OCI-LY7 (cell line): ENCODE measurements around the gene COBL. TPM values are rescaled to one million over a fixed set of nuclear protein-coding genes. Genes with fewer than 3 reads are reported as not detected.
"Not testable (repeated sequence)": the region's sequence is repeated elsewhere in the genome, so short reads cannot be mapped to it uniquely, and the experiment has no call there.

Experiments used
- BruUV-seq: library from RNA; stranded (reverse); fragments of 400-500 nt; replicated peaks from 2 replicates; lab custom pipeline; 2021; lab: Mats Ljungman, UMichigan
- CTCF ChIA-PET: fragments of 300-600 bp; sonication (Branson Sonifier 250); formaldehyde crosslinking; loops from one replicate; lab custom pipeline; 2022; ENCODE audit warnings: antibody characterized with exemption; ENCODE audit not compliant: unreplicated experiment; lab: Charles Lee
- POLR2A ChIA-PET: fragments of 300-600 bp; sonication (Branson Sonifier 250); formaldehyde crosslinking; loops from one replicate; lab custom pipeline; 2022; ENCODE audit warnings: antibody characterized with exemption; lab: Charles Lee
- DNase-seq: peaks from one replicate; pipeline ENCODE4 v3.0.0-alpha.2; 2015; ENCODE audit warnings: low spot score
- H2AFZ ChIP-seq: fragments of 200-600 bp; sonication (generic), shearing (Covaris generic); 2 replicates; pipeline ENCODE4 v1.6.1; 2014; ENCODE audit warnings: mild to moderate bottlenecking, antibody characterized with exemption, low read length, moderate library complexity
- H3K27ac ChIP-seq: fragments of 200-600 bp; sonication (generic); 2 replicates; pipeline ENCODE4 v1.5.1; 2014; ENCODE audit warnings: mixed run types, low read depth, mild to moderate bottlenecking, moderate library complexity, low read length, inconsistent platforms; ENCODE audit not compliant: poor library complexity, severe bottlenecking
- H3K36me3 ChIP-seq: fragments of 200-600 bp; sonication (generic); 2 replicates; pipeline ENCODE4 v1.6.1; 2014; ENCODE audit warnings: mild to moderate bottlenecking, antibody characterized with exemption, low read length, moderate library complexity, mixed read lengths; ENCODE audit not compliant: insufficient read depth
- H3K4me1 ChIP-seq: fragments of 200-600 bp; sonication (generic); 2 replicates; pipeline ENCODE4 v1.5.1; 2014; ENCODE audit warnings: mild to moderate bottlenecking, low read length; ENCODE audit not compliant: insufficient read depth, poor library complexity, severe bottlenecking
- H3K4me2 ChIP-seq: fragments of 200-600 bp; sonication (generic); 2 replicates; pipeline ENCODE4 v1.6.1; 2014; ENCODE audit warnings: mild to moderate bottlenecking, low read length
- H3K4me3 ChIP-seq: fragments of 200-600 bp; sonication (generic); 2 replicates; pipeline ENCODE4 v1.5.1; 2014; ENCODE audit warnings: mild to moderate bottlenecking, low read depth, low read length; ENCODE audit not compliant: poor library complexity, severe bottlenecking
- H3K79me2 ChIP-seq: fragments of 200-600 bp; sonication (generic); 2 replicates; pipeline ENCODE4 v1.6.1; 2016; ENCODE audit warnings: low read depth, mild to moderate bottlenecking, low read length, moderate library complexity, mixed read lengths; ENCODE audit not compliant: insufficient read depth
- H3K9me2 ChIP-seq: fragments of 200-600 bp; sonication (generic); 2 replicates; pipeline ENCODE4 v1.6.1; 2016; ENCODE audit warnings: mild to moderate bottlenecking, low read length, mixed read lengths; ENCODE audit not compliant: insufficient read depth
- H3K9me3 ChIP-seq: fragments of 200-600 bp; sonication (generic); 2 replicates; pipeline ENCODE4 v1.6.1; 2014; ENCODE audit warnings: mild to moderate bottlenecking, mixed run types, low read length, mixed read lengths
- H4K20me1 ChIP-seq: fragments of 200-600 bp; sonication (generic); 2 replicates; pipeline ENCODE4 v1.6.1; 2014; ENCODE audit warnings: mild to moderate bottlenecking, antibody characterized with exemption, low read length, moderate library complexity, mixed read lengths; ENCODE audit not compliant: insufficient read depth
- EZH2phosphoT487 ChIP-seq: fragments of 200-600 bp; sonication (generic); IDR thresholded peaks from 2 replicates; pipeline ENCODE4 v1.6.1; 2018; ENCODE audit warnings: low read depth, borderline replicate concordance, mild to moderate bottlenecking, mixed run types, antibody characterized with exemption, low read length, moderate library complexity, mixed read lengths
- intact Hi-C: fragments of 100-400 bp; cut with micrococcal nuclease; formaldehyde crosslinking; loops from one replicate; pipeline ENCODE4 v1.10.0; 2022; ENCODE audit not compliant: unreplicated experiment
- total RNA-seq, 2 experiments: library from RNA; depleted of rRNA in 1 of 2; stranded (reverse); fragments of >200 nt in 1 of 2; shearing (Covaris generic) in 1 of 2; gene quantifications; 2 replicates each; pipeline ENCODE4 v1.2.3, GENCODE V29; 2014 to 2022
- TF ChIP-seq, protein P1 (sequence below): fragments of 200-600 bp; sonication (generic); conservative IDR thresholded peaks from 2 replicates; pipeline ENCODE4 v1.5.1; 2014; ENCODE audit warnings: mild to moderate bottlenecking, antibody characterized with exemption, low read length, moderate library complexity, mixed read lengths

COBL gene
- total RNA-seq, 2 experiments from 2014 or later: not detected

GRCh38 chr7:51005074-51005473 lies 311.5 kb downstream of the COBL start:
- intact Hi-C loops: no loop called here
- H3K4me2 ChIP-seq: no peak overlapping the region
- no peaks in the 10 kb centered on the region for H3K36me3 ChIP-seq
- H3K27ac ChIP-seq: no peak overlapping the region
- H2AFZ ChIP-seq: no peak overlapping the region
- CTCF ChIA-PET: no interaction called here
- no peaks in the 10 kb centered on the region for H3K4me1 ChIP-seq
- DNase-seq: no peak
- H3K9me2 ChIP-seq: no peaks in the 10 kb centered on the region
- POLR2A ChIA-PET: no interaction called here
- H3K79me2 ChIP-seq: no peaks in the 10 kb centered on the region; the same call in 1 of the 2 replicates
- no peak overlapping the region for H3K4me3 ChIP-seq
- H3K9me3 ChIP-seq: no peaks in the 10 kb centered on the region
- BruUV-seq: no TSS peak
- no peaks in the 10 kb centered on the region for H4K20me1 ChIP-seq
- TF ChIP-seq, protein P1, sequence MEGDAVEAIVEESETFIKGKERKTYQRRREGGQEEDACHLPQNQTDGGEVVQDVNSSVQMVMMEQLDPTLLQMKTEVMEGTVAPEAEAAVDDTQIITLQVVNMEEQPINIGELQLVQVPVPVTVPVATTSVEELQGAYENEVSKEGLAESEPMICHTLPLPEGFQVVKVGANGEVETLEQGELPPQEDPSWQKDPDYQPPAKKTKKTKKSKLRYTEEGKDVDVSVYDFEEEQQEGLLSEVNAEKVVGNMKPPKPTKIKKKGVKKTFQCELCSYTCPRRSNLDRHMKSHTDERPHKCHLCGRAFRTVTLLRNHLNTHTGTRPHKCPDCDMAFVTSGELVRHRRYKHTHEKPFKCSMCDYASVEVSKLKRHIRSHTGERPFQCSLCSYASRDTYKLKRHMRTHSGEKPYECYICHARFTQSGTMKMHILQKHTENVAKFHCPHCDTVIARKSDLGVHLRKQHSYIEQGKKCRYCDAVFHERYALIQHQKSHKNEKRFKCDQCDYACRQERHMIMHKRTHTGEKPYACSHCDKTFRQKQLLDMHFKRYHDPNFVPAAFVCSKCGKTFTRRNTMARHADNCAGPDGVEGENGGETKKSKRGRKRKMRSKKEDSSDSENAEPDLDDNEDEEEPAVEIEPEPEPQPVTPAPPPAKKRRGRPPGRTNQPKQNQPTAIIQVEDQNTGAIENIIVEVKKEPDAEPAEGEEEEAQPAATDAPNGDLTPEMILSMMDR: no peak
- no peak for TF ChIP-seq EZH2phosphoT487

- Histone ChIP-seq H3K36me3 (no peaks in the 10 kb centered on the region), H3K79me2 (no peaks in the 10 kb centered on the region; the same call in 1 of the 2 replicates), H3K4me1 (no peaks in the 10 kb centered on the region), H3K4me3 (no peak overlapping the region), H4K20me1 (no peaks in the 10 kb centered on the region), H3K9me2 (no peaks in the 10 kb centered on the region), H2AFZ (no peak overlapping the region), H3K4me2 (no peak overlapping the region), H3K27ac (no peak overlapping the region), H3K9me3 (no peaks in the 10 kb centered on the region)
- intact Hi-C loops: no loop called here
- no peak for DNase-seq
- CTCF ChIA-PET: no interaction called here
- no TSS peak for BruUV-seq
- POLR2A ChIA-PET: interaction anchor here (0.5 kb wide), 1 partner anchor 141 kb away, joined by 3 read pairs; no protein-coding TSS in a partner anchor
- no peak for TF ChIP-seq EZH2phosphoT487
- TF ChIP-seq, protein P1: peak; percentile 50; the same call in 1 of the 2 replicates
These were observed 315.7 kb downstream of the COBL start for GRCh38 chr7:51000956-51001355.

GRCh38 chr7:50994753-50995319 lies 321.8 kb downstream of the COBL start:
- no peak overlapping the region for H3K4me3 ChIP-seq
- H3K36me3 ChIP-seq: no peaks in the 10 kb centered on the region
- H3K4me2 ChIP-seq: no peak overlapping the region
- ChIA-PET POLR2A (interaction anchor here (0.7 kb wide), 2 partner anchors 9 to 694 kb away, joined by 3 to 4 read pairs; no protein-coding TSS in a partner anchor), CTCF (no interaction called here)
- no peak for DNase-seq
- H3K4me1 ChIP-seq: no peaks in the 10 kb centered on the region
- H3K9me3 ChIP-seq: no peaks in the 10 kb centered on the region
- no peaks in the 10 kb centered on the region for H3K79me2 ChIP-seq
- H4K20me1 ChIP-seq: no peaks in the 10 kb centered on the region
- H3K9me2 ChIP-seq: no peaks in the 10 kb centered on the region
- no peak overlapping the region for H2AFZ ChIP-seq
- no peak overlapping the region for H3K27ac ChIP-seq
- no TSS peak for BruUV-seq
- intact Hi-C loops: no loop called here
- TF ChIP-seq, protein P1: no peak
- no peak for TF ChIP-seq EZH2phosphoT487

- DNase-seq, H3K27ac ChIP-seq, H3K4me2 ChIP-seq, POLR2A ChIA-PET, H3K4me1 ChIP-seq, H2AFZ ChIP-seq, H3K79me2 ChIP-seq, H4K20me1 ChIP-seq, H3K4me3 ChIP-seq, H3K9me2 ChIP-seq, intact Hi-C loops, H3K36me3 ChIP-seq, CTCF ChIA-PET, H3K9me3 ChIP-seq, BruUV-seq: not testable (repeated sequence)
These were observed 326.4 kb downstream of the COBL start for GRCh38 chr7:50990214-50990613.
